Measurements from ENCODE around the gene ZBTB49.

ZBTB49 gene

GRCh38 chr4:4281787-4282186 lies 8.3 kb upstream of the ZBTB49 start:
- DNase-seq (ENCODE audit: low spot score) = no peak

- DNase-seq (ENCODE audit: low spot score) = no peak
Measured at GRCh38 chr4:4284827-4285618, 5.0 kb upstream of the ZBTB49 start.

- DNase-seq (ENCODE audit: low spot score) = no peak
Measured at GRCh38 chr4:4288098-4288497, 2.0 kb upstream of the ZBTB49 start.

GRCh38 chr4:4289055-4289454 lies 996 bp upstream of the ZBTB49 start:
- no peak for DNase-seq (ENCODE audit: low spot score)

GRCh38 chr4:4289597-4289940 lies 482 bp upstream of the ZBTB49 start:
- DNase-seq (ENCODE audit: low spot score) = no peak

GRCh38 chr4:4293279-4293678 lies 3.2 kb downstream of the ZBTB49 start:
- DNase-seq (ENCODE audit: low spot score) = no peak

- no peak for DNase-seq (ENCODE audit: low spot score)
Measured at GRCh38 chr4:4296283-4296846, 6.3 kb downstream of the ZBTB49 start.

GRCh38 chr4:4299006-4299405 lies 9.0 kb downstream of the ZBTB49 start:
- DNase-seq (ENCODE audit: low spot score) = no peak

- no peak for DNase-seq (ENCODE audit: low spot score)
Measured at GRCh38 chr4:4302001-4302400, 11.9 kb downstream of the ZBTB49 start.

GRCh38 chr4:4302416-4302815 lies 12.4 kb downstream of the ZBTB49 start:
- DNase-seq (ENCODE audit: low spot score) = no peak

- no peak for DNase-seq (ENCODE audit: low spot score)
Measured at GRCh38 chr4:4306920-4307319, 16.9 kb downstream of the ZBTB49 start.

GRCh38 chr4:4308800-4309441 lies 18.9 kb downstream of the ZBTB49 start:
- no peak for DNase-seq (ENCODE audit: low spot score)

GRCh38 chr4:4311193-4311592 lies 21.1 kb downstream of the ZBTB49 start:
- no peak for DNase-seq (ENCODE audit: low spot score)

- no peak for DNase-seq (ENCODE audit: low spot score)
Measured at GRCh38 chr4:4315461-4316149, 25.6 kb downstream of the ZBTB49 start.

- no peak for DNase-seq (ENCODE audit: low spot score)
Measured at GRCh38 chr4:4316150-4316495, 26.1 kb downstream of the ZBTB49 start.

GRCh38 chr4:4317496-4318232 lies 27.6 kb downstream of the ZBTB49 start:
- no peak for DNase-seq (ENCODE audit: low spot score)

- no peak for DNase-seq (ENCODE audit: low spot score)
Measured at GRCh38 chr4:4320528-4320927, 30.5 kb downstream of the ZBTB49 start.

- DNase-seq (ENCODE audit: low spot score) = no peak
Measured at GRCh38 chr4:4320951-4321714, 31.1 kb downstream of the ZBTB49 start.

GRCh38 chr4:4321951-4322688 lies 32.1 kb downstream of the ZBTB49 start:
- DNase-seq (ENCODE audit: low spot score) = no peak

- DNase-seq (ENCODE audit: low spot score) = no peak
Measured at GRCh38 chr4:4323705-4324534, 33.9 kb downstream of the ZBTB49 start.

Measured in iPS-NIHi11 (cell line).